SKM-1 treated with dmso at 0.1 percent for 144 hours (cell line): Measurements from ENCODE around the gene COL25A1.

Source experiments
- DNase-seq: peaks from one replicate; lab custom pipeline; 2025; ENCODE audit not compliant: unreplicated experiment; lab: John Stamatoyannopoulos, UW

Gene COL25A1

DNA sequence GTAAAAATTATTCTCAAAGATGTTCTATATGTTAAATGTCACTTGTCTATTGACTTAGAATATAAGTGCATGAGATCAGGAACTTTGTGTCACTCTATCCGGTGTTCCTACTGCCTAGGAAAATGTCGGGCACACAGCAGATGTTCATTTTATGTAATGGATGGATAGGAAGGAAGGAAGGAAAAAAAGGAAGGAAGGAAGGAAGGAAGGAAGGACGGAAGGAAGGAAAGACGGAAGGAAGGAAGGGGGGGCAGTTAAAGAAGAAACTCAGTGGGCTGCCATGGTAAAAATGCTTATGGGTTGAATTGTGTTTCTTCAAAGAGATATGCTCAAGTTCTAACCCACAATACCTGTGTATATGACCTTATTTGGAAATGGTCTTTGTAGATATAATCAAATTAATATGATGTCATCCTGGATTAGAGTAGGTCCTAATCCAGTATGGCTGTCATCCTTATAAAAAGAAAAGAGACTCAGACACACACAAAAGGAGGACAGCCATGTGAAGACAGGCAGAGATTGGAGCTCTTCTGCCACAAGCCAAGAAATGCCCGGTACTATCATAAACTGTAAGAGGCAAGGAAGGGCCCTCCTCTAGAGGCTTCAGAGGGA is 86.3 kb downstream of the COL25A1 start:
- DNase-seq = no peak

GRCh38 chr4:109215506-109215905 is 87.0 kb downstream of the COL25A1 start:
- no peak for DNase-seq

GRCh38 chr4:109214622-109215301 is 87.7 kb downstream of the COL25A1 start:
- DNase-seq = no peak

DNA sequence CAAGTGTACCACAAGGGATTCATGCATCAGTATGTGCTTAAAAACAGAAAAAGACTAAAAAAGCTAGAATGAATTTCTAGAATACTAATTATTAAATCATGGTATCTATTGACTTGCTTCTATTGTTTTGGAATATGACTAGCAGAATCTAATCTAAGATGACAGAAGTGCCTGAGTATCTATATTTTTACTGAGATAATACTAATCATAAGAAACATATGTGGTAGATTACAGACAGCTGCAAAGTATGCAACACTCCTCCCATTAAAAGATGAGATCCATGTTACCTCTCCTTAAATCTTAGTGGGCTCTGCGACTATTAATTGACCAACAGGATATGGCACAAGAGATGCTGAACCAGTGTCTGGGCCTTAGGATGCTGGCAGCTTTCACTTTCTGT is 89.4 kb downstream of the COL25A1 start:
- no peak for DNase-seq

GRCh38 chr4:109211671-109212070 is 90.8 kb downstream of the COL25A1 start:
- DNase-seq = no peak

GRCh38 chr4:109209647-109210046 is 92.8 kb downstream of the COL25A1 start:
- DNase-seq = no peak

DNA sequence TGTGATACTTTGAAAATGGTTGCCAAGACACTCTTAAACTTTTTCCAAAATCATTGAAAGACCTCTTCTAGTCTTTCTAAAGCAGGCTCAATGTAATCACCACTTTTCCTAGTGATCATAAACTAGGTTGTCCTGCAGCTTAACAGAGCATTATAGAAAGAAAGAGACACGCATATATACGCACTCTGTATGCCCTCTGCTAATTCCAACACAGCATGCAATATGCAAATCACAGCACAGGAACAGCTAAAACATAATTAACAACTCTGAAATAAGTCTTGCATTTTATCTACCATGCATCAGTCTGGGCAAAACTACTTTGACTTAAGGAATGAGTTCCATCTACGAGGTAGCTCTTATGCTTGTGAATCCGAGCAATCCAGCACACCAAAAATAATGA is 94.6 kb downstream of the COL25A1 start:
- no peak for DNase-seq

DNA sequence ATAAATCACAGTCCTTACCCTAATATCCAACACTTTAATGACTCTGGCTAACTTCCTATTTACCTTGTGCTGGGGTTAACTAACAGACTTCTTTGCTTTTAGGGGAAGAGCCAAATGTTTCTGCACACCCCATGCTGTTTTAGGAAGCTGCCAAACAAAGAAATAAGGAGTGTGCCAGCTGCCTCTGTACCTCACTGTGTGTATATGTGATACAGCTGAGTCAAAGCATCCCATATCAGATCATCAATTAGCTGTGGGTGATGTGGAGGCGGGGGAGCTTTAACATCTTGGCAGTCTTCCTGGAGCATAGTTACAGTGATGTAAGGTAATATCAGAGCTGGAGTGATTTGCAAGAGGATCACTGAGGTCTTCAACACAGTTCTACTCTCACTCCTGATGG is 95.4 kb downstream of the COL25A1 start:
- DNase-seq = no peak

DNA sequence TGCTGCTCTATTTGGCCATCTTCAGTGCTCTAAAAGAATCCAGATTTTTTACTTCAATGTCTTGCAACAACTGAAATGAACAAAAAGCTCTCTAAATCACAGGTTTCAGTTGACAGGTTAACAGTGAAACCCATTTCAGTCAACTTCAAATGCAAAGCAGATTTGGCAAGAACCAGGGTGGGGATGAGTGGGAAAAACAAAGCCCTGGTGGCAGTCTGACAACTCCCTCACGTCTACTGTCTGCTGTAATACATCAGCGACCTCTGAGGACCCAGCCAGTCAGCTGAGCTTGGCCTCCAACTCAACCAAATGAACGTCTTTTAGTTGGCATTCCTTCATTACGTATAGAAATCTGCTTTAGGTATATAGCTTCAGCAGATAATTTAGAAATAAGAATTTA is 95.8 kb downstream of the COL25A1 start:
- no peak for DNase-seq

DNA sequence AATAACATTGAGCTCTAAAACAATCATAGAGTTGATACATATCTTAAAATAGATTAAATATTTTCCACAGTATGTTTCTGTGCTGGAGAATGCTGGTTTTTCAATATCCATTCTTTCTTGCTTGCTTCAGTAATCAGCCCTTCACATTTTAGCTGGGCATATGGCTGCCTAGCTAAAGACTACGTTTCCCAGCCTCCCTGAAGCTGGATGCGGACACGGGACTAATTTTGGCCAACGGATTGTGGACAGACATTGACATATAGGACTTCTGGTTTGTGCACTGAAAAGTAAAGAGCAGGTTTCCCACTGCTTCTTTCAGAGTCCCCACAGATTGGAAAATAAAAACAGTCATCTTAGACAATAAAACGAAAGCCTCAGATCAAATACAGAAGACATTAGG is 97.3 kb downstream of the COL25A1 start:
- no peak for DNase-seq

GRCh38 chr4:109199585-109199984 is 102.9 kb downstream of the COL25A1 start:
- DNase-seq = no peak

DNA sequence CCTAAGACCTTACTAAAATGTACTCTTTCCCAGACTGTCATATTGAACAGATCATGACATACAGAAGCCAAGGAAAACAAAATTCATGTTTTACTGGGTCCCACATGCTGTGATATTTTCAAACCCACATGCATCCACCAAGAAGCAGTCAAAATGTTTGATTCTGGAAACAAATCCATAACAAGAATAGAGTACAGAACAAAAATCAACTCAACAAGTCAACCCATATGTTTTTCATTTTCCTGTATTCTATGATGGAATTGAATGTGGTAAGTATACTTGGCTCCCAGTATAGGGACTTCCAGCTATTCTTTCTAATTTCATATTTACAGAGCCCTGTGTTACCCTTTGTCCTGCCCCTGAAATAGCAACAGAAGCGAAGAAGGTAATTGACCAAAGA is 106.8 kb downstream of the COL25A1 start:
- DNase-seq = no peak

DNA sequence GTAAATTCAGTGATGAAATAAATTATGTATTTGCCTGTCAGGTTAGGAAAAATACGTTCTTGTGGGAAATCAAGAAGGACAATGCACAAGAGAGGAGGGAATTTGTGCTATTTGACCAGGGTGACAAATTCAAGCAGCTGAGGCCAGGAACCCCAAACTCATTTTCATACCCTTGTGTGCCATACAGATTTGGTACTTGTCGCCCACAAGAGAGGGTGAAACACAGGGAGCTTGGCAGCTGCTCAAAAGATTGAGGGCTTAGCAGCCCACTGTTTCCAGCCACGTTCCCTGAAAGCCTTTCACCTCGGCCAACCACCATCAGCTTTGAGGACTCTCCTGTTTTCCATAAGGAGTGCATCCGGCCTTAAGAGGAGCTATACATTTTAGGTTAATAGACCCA is 111.2 kb downstream of the COL25A1 start:
- DNase-seq = no peak

DNA sequence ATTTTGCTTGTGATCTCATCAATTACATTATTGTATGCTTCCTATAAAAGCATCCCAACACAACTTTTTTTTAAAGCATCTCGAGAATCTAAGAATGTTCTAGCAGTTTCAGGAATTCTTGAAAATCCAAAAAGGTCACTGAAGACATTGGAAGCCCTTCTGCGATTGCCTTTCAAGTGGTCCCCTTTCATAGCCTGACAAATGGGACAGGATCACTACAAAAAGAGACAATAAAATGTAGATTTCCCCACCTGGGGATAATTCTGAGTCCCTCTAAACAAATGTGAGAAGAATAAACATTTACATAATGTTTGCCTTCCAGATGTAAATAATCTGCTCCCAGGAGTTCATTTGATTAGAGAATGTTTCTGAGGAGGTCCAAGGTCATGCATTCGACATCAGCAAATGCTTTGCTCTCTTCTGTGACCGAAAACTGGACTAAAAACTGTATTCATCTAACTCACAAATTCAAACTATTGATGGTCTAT is 116.0 kb downstream of the COL25A1 start:
- DNase-seq = no peak

DNA sequence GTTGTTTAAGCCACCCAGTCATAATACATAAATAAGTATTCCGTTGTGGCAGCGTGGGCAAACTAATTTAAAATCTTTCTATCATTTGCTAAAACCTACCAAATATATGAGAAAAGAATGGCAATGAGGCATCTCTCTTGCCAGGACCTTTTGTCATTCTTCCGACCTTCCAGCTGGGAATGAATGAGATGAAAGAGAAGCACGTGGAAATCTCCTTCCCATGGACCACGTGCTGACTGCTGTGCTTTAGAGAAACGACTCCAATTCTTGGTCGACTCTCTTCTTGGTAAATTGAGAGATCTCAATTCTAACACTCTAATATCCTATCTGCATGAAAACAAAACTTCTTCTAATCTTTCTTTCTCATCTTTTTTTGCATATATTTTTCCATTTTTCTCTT is 116.5 kb downstream of the COL25A1 start:
- no peak for DNase-seq

DNA sequence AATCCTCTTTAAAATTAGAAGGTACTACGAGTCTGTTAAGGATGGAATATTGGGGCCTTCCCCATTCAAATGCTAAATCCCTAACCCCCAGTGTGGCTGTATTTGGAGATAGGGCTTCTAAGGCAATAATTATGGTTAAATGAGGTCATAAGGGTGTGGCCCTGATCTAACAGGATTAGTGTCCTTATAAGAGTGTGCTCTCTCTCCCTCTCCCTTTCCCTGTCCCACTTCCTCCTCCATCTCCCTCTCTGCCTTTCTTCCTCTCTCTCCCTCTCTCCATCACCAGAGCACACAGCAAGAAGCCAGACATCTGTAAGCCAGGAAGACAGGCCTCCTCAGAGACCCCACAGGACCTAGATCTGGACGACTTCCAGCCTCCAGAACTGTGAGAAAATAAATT is 116.9 kb downstream of the COL25A1 start:
- no peak for DNase-seq

GRCh38 chr4:109184491-109184961 is 117.9 kb downstream of the COL25A1 start:
- no peak for DNase-seq

- no peak for DNase-seq
Measured at GRCh38 chr4:109183931-109184490, 118.4 kb downstream of the COL25A1 start.

GRCh38 chr4:109182696-109183095 is 119.8 kb downstream of the COL25A1 start:
- no peak for DNase-seq

- no peak for DNase-seq
Measured at GRCh38 chr4:109179061-109179460, 123.4 kb downstream of the COL25A1 start.

GRCh38 chr4:109177096-109177810 is 125.2 kb downstream of the COL25A1 start:
- no peak for DNase-seq
